ENCODE data around the gene CCDC12.

Gene CCDC12

GRCh38 chr3:46954178-46954577, 22.4 kb downstream of the CCDC12 start:
- no peak overlapping the region for H3K4me2 ChIP-seq (ENCODE audit: low read length, poor library complexity, severe bottlenecking)
- no peaks in the 10 kb centered on the region for H3K27me3 ChIP-seq (ENCODE audit: control insufficient read depth in 1 of 2, insufficient read depth in 1 of 2, low read length in 2 of 2)
- no peak overlapping the region for H3K9ac ChIP-seq (ENCODE audit: low read length)
- WGBS, result 100% methylated on average over 2 of the region's 3 CpGs
- H3K27ac ChIP-seq (ENCODE audit: low read length, poor library complexity, severe bottlenecking), result no peak overlapping the region
- no peak overlapping the region for H2AK5ac ChIP-seq (ENCODE audit: low read length, severe bottlenecking)
- H3K18ac ChIP-seq (ENCODE audit: low read depth in 1 of 2, low read length in 2 of 2), result peak overlapping the region in 1 of 2 experiments; percentile 48
- peaks cover 8% of the 10 kb centered on the region for H3K79me1 ChIP-seq (replicated peaks; ENCODE audit: low read length, poor library complexity, severe bottlenecking)
- no peak overlapping the region for H2BK5ac ChIP-seq (ENCODE audit: low read depth, low read length, poor library complexity, severe bottlenecking)
- no peak overlapping the region for H3K14ac ChIP-seq (ENCODE audit: low read length in 2 of 2)
- H2BK15ac ChIP-seq (ENCODE audit: low read depth, poor library complexity, severe bottlenecking), result no peak overlapping the region
- DNase-seq, result no peak
- H2BK120ac ChIP-seq (ENCODE audit: low read depth, low read length), result no peak overlapping the region
- peak overlapping the region; percentile 16 for H4K8ac ChIP-seq (ENCODE audit: low read length)
- H3K4me1 ChIP-seq (ENCODE audit: control insufficient read depth, insufficient read depth, low read depth, low read length), result peaks cover 20% of the 10 kb centered on the region
- H3K23ac ChIP-seq (ENCODE audit: low read length in 2 of 2), result no peak overlapping the region
- no peaks in the 10 kb centered on the region for H3K36me3 ChIP-seq (ENCODE audit: control insufficient read depth in 1 of 2, insufficient read depth in 2 of 2, low read depth in 1 of 2, low read length in 2 of 2)
- peak overlapping the region; percentile 22 for H4K91ac ChIP-seq (ENCODE audit: low read length)
- H3K4ac ChIP-seq (ENCODE audit: low read depth in 1 of 2, low read length in 2 of 2), result no peak overlapping the region
- no peak overlapping the region for H3K4me3 ChIP-seq (ENCODE audit: insufficient read depth in 1 of 2, low read depth in 1 of 2, low read length in 2 of 2)
- H2BK12ac ChIP-seq (ENCODE audit: low read length in 2 of 2), result no peak overlapping the region
- no peaks in the 10 kb centered on the region for H3K9me3 ChIP-seq (ENCODE audit: control insufficient read depth, low read length)
- H2AFZ ChIP-seq (ENCODE audit: low read depth, low read length), result no peak overlapping the region

GRCh38 chr3:46953234-46954010, 23.1 kb downstream of the CCDC12 start:
- no peak overlapping the region for H3K14ac ChIP-seq (ENCODE audit: low read length in 2 of 2)

GRCh38 chr3:46952813-46953212, 23.7 kb downstream of the CCDC12 start:
- WGBS, result 96% methylated on average over 2 of the region's 2 CpGs
- Histone ChIP-seq H3K4me2 (ENCODE audit: low read length, poor library complexity, severe bottlenecking) (no peak overlapping the region), H3K4ac (ENCODE audit: low read depth in 1 of 2, low read length in 2 of 2) (no peak overlapping the region), H3K4me3 (ENCODE audit: insufficient read depth in 1 of 2, low read depth in 1 of 2, low read length in 2 of 2) (no peak overlapping the region), H2BK5ac (ENCODE audit: low read depth, low read length, poor library complexity, severe bottlenecking) (no peak overlapping the region), H3K27me3 (ENCODE audit: control insufficient read depth in 1 of 2, insufficient read depth in 1 of 2, low read length in 2 of 2) (no peaks in the 10 kb centered on the region), H3K79me1 (replicated peaks; ENCODE audit: low read length, poor library complexity, severe bottlenecking) (peaks cover 18% of the 10 kb centered on the region), H2BK15ac (ENCODE audit: low read depth, poor library complexity, severe bottlenecking) (no peak overlapping the region), H3K9ac (ENCODE audit: low read length) (no peak overlapping the region), H2BK12ac (ENCODE audit: low read length in 2 of 2) (no peak overlapping the region), H3K9me3 (ENCODE audit: control insufficient read depth, low read length) (no peaks in the 10 kb centered on the region), H4K91ac (ENCODE audit: low read length) (no peak overlapping the region), H3K23ac (ENCODE audit: low read length in 2 of 2) (no peak overlapping the region), H2AFZ (ENCODE audit: low read depth, low read length) (no peak overlapping the region), H3K27ac (ENCODE audit: low read length, poor library complexity, severe bottlenecking) (no peak overlapping the region), H3K36me3 (ENCODE audit: control insufficient read depth in 1 of 2, insufficient read depth in 2 of 2, low read depth in 1 of 2, low read length in 2 of 2) (peaks cover 6 to 9% of the 10 kb centered on the region in 2 experiments), H3K18ac (ENCODE audit: low read depth in 1 of 2, low read length in 2 of 2) (no peak overlapping the region), H4K8ac (ENCODE audit: low read length) (peak overlapping the region; percentile 25), H3K4me1 (ENCODE audit: control insufficient read depth, insufficient read depth, low read depth, low read length) (peaks cover 31% of the 10 kb centered on the region), H2BK120ac (ENCODE audit: low read depth, low read length) (no peak overlapping the region), H2AK5ac (ENCODE audit: low read length, severe bottlenecking) (no peak overlapping the region), H3K14ac (ENCODE audit: low read length in 2 of 2) (no peak overlapping the region)
- no peak for DNase-seq

More at GRCh38 chr3:46953234-46954010, 23.1 kb downstream of the CCDC12 start:
- Histone ChIP-seq H2BK15ac (ENCODE audit: low read depth, poor library complexity, severe bottlenecking) (no peak overlapping the region), H3K23ac (ENCODE audit: low read length in 2 of 2) (no peak overlapping the region), H2AK5ac (ENCODE audit: low read length, severe bottlenecking) (no peak overlapping the region), H3K4me3 (ENCODE audit: insufficient read depth in 1 of 2, low read depth in 1 of 2, low read length in 2 of 2) (no peak overlapping the region), H2BK5ac (ENCODE audit: low read depth, low read length, poor library complexity, severe bottlenecking) (no peak overlapping the region), H3K4me2 (ENCODE audit: low read length, poor library complexity, severe bottlenecking) (no peak overlapping the region), H3K27me3 (ENCODE audit: control insufficient read depth in 1 of 2, insufficient read depth in 1 of 2, low read length in 2 of 2) (no peaks in the 10 kb centered on the region), H3K18ac (ENCODE audit: low read depth in 1 of 2, low read length in 2 of 2) (peak overlapping the region in 1 of 2 experiments; percentile 48), H3K4ac (ENCODE audit: low read depth in 1 of 2, low read length in 2 of 2) (no peak overlapping the region), H3K9me3 (ENCODE audit: control insufficient read depth, low read length) (no peaks in the 10 kb centered on the region), H3K4me1 (ENCODE audit: control insufficient read depth, insufficient read depth, low read depth, low read length) (peaks cover 26% of the 10 kb centered on the region), H2BK12ac (ENCODE audit: low read length in 2 of 2) (no peak overlapping the region), H3K27ac (ENCODE audit: low read length, poor library complexity, severe bottlenecking) (no peak overlapping the region), H2AFZ (ENCODE audit: low read depth, low read length) (no peak overlapping the region), H4K8ac (ENCODE audit: low read length) (no peak overlapping the region), H2BK120ac (ENCODE audit: low read depth, low read length) (no peak overlapping the region), H3K9ac (ENCODE audit: low read length) (no peak overlapping the region), H4K91ac (ENCODE audit: low read length) (peak overlapping the region; percentile 22), H3K79me1 (replicated peaks; ENCODE audit: low read length, poor library complexity, severe bottlenecking) (peaks cover 12% of the 10 kb centered on the region), H3K36me3 (ENCODE audit: control insufficient read depth in 1 of 2, insufficient read depth in 2 of 2, low read depth in 1 of 2, low read length in 2 of 2) (peaks cover under 1 to 3% of the 10 kb centered on the region in 2 experiments)
- WGBS, result 91% methylated on average over 8 of the region's 8 CpGs
- DNase-seq, result no peak

- H2AFZ ChIP-seq (ENCODE audit: low read depth, low read length), result no peak overlapping the region
- H3K4ac ChIP-seq (ENCODE audit: low read depth in 1 of 2, low read length in 2 of 2), result no peak overlapping the region
- H2BK12ac ChIP-seq (ENCODE audit: low read length in 2 of 2), result no peak overlapping the region
- no peak overlapping the region for H2BK5ac ChIP-seq (ENCODE audit: low read depth, low read length, poor library complexity, severe bottlenecking)
- no peak overlapping the region for H4K91ac ChIP-seq (ENCODE audit: low read length)
- H3K27me3 ChIP-seq (ENCODE audit: control insufficient read depth in 1 of 2, insufficient read depth in 1 of 2, low read length in 2 of 2), result no peaks in the 10 kb centered on the region
- H3K4me1 ChIP-seq (ENCODE audit: control insufficient read depth, insufficient read depth, low read depth, low read length), result peaks cover 42% of the 10 kb centered on the region
- H4K8ac ChIP-seq (ENCODE audit: low read length), result no peak overlapping the region
- H3K18ac ChIP-seq (ENCODE audit: low read depth in 1 of 2, low read length in 2 of 2), result no peak overlapping the region
- no peak for DNase-seq
- H3K27ac ChIP-seq (ENCODE audit: low read length, poor library complexity, severe bottlenecking), result no peak overlapping the region
- no peak overlapping the region for H3K23ac ChIP-seq (ENCODE audit: low read length in 2 of 2)
- no peak overlapping the region for H2BK120ac ChIP-seq (ENCODE audit: low read depth, low read length)
- no peak overlapping the region for H2BK15ac ChIP-seq (ENCODE audit: low read depth, poor library complexity, severe bottlenecking)
- WGBS, result 98% methylated on average over 5 of the region's 7 CpGs
- H3K4me2 ChIP-seq (ENCODE audit: low read length, poor library complexity, severe bottlenecking), result no peak overlapping the region
- no peak overlapping the region for H3K9ac ChIP-seq (ENCODE audit: low read length)
- no peak overlapping the region for H2AK5ac ChIP-seq (ENCODE audit: low read length, severe bottlenecking)
- H3K79me1 ChIP-seq (replicated peaks; ENCODE audit: low read length, poor library complexity, severe bottlenecking), result peaks cover 25% of the 10 kb centered on the region
- no peaks in the 10 kb centered on the region for H3K9me3 ChIP-seq (ENCODE audit: control insufficient read depth, low read length)
- H3K4me3 ChIP-seq (ENCODE audit: insufficient read depth in 1 of 2, low read depth in 1 of 2, low read length in 2 of 2), result no peak overlapping the region
- H3K36me3 ChIP-seq (ENCODE audit: control insufficient read depth in 1 of 2, insufficient read depth in 2 of 2, low read depth in 1 of 2, low read length in 2 of 2), result peaks cover 19 to 25% of the 10 kb centered on the region in 2 experiments
- no peak overlapping the region for H3K14ac ChIP-seq (ENCODE audit: low read length in 2 of 2)
Observed at GRCh38 chr3:46950650-46951241, 25.8 kb downstream of the CCDC12 start.
